ENCODE measurements around the gene LAMA3. TPM values are rescaled to one million over a fixed set of nuclear protein-coding genes. Genes with fewer than 3 reads are reported as not detected.

Gene LAMA3
- total and polyA plus RNA-seq, 2 experiments from 2014 or later, result 3.9 to 4.9 TPM

DNA sequence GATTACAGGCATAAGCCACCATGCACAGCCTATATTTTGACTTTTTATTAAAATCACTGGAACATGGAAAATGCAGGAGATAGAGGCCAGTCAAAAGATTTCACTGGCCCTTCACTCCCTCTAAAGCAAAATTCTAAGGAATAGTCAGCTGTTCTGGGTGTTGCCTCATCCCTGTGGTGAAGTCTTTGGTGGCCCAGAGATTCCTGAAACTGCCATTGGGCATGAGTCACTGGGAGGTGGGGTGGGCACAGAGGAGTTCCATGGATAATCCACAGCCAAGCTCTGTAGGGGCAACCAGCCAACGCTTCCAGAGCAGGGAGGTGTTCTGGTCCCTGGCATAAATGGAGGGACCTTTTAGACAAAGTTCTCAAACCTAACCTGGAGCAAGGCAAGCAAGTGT, 235.6 kb downstream of the LAMA3 start:
- no peaks in the 10 kb centered on the region for H3K36me3 ChIP-seq (ENCODE audit: insufficient read depth)
- H3K27ac ChIP-seq (ENCODE audit: low read depth), result no peak overlapping the region
- Mint-ChIP-seq H3K27ac (no peak overlapping the region), H3K4me3 (no peak overlapping the region), H3K4me1 (no peaks in the 10 kb centered on the region), H3K36me3 (ENCODE audit: low read depth) (no peaks in the 10 kb centered on the region), H3K9me3 (no peaks in the 10 kb centered on the region; the same call in 2 of the 3 replicates), H3K27me3 (ENCODE audit: insufficient read depth, low read depth, poor library complexity) (peaks cover 6% of the 10 kb centered on the region)
- TF ChIP-seq CREB1 (CRISPR knock-in tag; IDR thresholded peaks at IDR 0.05; ENCODE audit: low read depth) (no peak), REST (IDR thresholded peaks at IDR 0.05; ENCODE audit: unreplicated experiment) (no peak), STAT1 (IDR thresholded peaks at IDR 0.05; ENCODE audit: unreplicated experiment) (no peak), ZNF114 (CRISPR knock-in tag; IDR thresholded peaks at IDR 0.05) (no peak), ZNF331 (CRISPR knock-in tag; IDR thresholded peaks at IDR 0.05; ENCODE audit: low read depth) (no peak), CTCF (conservative IDR thresholded peaks at IDR 0.05; ENCODE audit: low read depth in 2 of 2) (no peak), POLR2AphosphoS5 (IDR thresholded peaks at IDR 0.05; ENCODE audit: low read depth) (no peak), EZH2 (IDR thresholded peaks at IDR 0.05; ENCODE audit: low read depth, unreplicated experiment) (no peak), JUNB (IDR thresholded peaks at IDR 0.05; ENCODE audit: unreplicated experiment) (no peak), ZNF462 (CRISPR knock-in tag; IDR thresholded peaks at IDR 0.05) (no peak)
- TF ChIP-seq, protein P1, sequence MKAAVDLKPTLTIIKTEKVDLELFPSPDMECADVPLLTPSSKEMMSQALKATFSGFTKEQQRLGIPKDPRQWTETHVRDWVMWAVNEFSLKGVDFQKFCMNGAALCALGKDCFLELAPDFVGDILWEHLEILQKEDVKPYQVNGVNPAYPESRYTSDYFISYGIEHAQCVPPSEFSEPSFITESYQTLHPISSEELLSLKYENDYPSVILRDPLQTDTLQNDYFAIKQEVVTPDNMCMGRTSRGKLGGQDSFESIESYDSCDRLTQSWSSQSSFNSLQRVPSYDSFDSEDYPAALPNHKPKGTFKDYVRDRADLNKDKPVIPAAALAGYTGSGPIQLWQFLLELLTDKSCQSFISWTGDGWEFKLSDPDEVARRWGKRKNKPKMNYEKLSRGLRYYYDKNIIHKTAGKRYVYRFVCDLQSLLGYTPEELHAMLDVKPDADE (IDR thresholded peaks at IDR 0.05), result no peak
- H3K4me3 ChIP-seq, result no peak overlapping the region
- H3K79me2 ChIP-seq (replicated peaks; ENCODE audit: insufficient read depth), result no peaks in the 10 kb centered on the region
- ATAC-seq (no peak), DNase-seq (ENCODE audit: low spot score) (no peak)
- H3K9me2 ChIP-seq (ENCODE audit: insufficient read depth), result no peaks in the 10 kb centered on the region
- H2AFZ ChIP-seq, result 0 out of 2 replicates have a peak overlapping the region, but pooled peaks have one; percentile 10
- no peaks in the 10 kb centered on the region for H4K20me1 ChIP-seq (replicated peaks; ENCODE audit: insufficient read depth)
- H3K4me2 ChIP-seq, result no peak overlapping the region
- H3F3A ChIP-seq (replicated peaks; ENCODE audit: low read depth), result no peaks in the 10 kb centered on the region
- H3K4me1 ChIP-seq (ENCODE audit: insufficient read depth), result peaks cover 7% of the 10 kb centered on the region; the same call in 1 of the 2 replicates
- H3K27me3 ChIP-seq (ENCODE audit: insufficient read depth), result no peaks in the 10 kb centered on the region
